Ishikawa (cell line): ENCODE data around the gene RGS7.

Experiments used
- EGR1 ChIP-seq: IDR thresholded peaks from 2 replicates; pipeline ENCODE4 v1.6.1; 2012
- FOXM1 ChIP-seq: IDR thresholded peaks from 2 replicates; pipeline ENCODE4 v1.6.1; 2012; ENCODE audit warnings: low read depth, borderline replicate concordance
- RAD21 ChIP-seq: IDR thresholded peaks from 2 replicates; pipeline ENCODE4 v1.6.1; 2012; ENCODE audit warnings: low read depth
- TAF1 ChIP-seq: IDR thresholded peaks from 2 replicates; pipeline ENCODE4 v1.6.1; 2012; ENCODE audit warnings: low read depth, mild to moderate bottlenecking
- TCF12 ChIP-seq: IDR thresholded peaks from 2 replicates; pipeline ENCODE4 v1.6.1; 2012; ENCODE audit warnings: low read depth
- USF1 ChIP-seq: IDR thresholded peaks from 2 replicates; pipeline ENCODE4 v1.6.1; 2012
- TF ChIP-seq, protein P1 (sequence below): IDR thresholded peaks from 2 replicates; pipeline ENCODE4 v1.6.1; 2012; ENCODE audit warnings: low read depth, mild to moderate bottlenecking

GRCh38 chr1:241007668-241008067 is 349.3 kb downstream of the RGS7 start:
- no peak for TF ChIP-seq FOXM1
- TF ChIP-seq TCF12: no peak
- TF ChIP-seq TAF1: no peak
- TF ChIP-seq USF1: no peak
- no peak for TF ChIP-seq RAD21
- TF ChIP-seq, protein P1, sequence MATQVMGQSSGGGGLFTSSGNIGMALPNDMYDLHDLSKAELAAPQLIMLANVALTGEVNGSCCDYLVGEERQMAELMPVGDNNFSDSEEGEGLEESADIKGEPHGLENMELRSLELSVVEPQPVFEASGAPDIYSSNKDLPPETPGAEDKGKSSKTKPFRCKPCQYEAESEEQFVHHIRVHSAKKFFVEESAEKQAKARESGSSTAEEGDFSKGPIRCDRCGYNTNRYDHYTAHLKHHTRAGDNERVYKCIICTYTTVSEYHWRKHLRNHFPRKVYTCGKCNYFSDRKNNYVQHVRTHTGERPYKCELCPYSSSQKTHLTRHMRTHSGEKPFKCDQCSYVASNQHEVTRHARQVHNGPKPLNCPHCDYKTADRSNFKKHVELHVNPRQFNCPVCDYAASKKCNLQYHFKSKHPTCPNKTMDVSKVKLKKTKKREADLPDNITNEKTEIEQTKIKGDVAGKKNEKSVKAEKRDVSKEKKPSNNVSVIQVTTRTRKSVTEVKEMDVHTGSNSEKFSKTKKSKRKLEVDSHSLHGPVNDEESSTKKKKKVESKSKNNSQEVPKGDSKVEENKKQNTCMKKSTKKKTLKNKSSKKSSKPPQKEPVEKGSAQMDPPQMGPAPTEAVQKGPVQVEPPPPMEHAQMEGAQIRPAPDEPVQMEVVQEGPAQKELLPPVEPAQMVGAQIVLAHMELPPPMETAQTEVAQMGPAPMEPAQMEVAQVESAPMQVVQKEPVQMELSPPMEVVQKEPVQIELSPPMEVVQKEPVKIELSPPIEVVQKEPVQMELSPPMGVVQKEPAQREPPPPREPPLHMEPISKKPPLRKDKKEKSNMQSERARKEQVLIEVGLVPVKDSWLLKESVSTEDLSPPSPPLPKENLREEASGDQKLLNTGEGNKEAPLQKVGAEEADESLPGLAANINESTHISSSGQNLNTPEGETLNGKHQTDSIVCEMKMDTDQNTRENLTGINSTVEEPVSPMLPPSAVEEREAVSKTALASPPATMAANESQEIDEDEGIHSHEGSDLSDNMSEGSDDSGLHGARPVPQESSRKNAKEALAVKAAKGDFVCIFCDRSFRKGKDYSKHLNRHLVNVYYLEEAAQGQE: no peak
- TF ChIP-seq EGR1: no peak
